Fibroblast of gingiva (primary cell): ENCODE data around the gene MAGEE1.

ENCODE experiments used
- DNase-seq: peaks from one replicate; pipeline ENCODE4 v3.0.0-alpha.2; 2011; ENCODE audit warnings: low read depth

The MAGEE1 gene

DNA sequence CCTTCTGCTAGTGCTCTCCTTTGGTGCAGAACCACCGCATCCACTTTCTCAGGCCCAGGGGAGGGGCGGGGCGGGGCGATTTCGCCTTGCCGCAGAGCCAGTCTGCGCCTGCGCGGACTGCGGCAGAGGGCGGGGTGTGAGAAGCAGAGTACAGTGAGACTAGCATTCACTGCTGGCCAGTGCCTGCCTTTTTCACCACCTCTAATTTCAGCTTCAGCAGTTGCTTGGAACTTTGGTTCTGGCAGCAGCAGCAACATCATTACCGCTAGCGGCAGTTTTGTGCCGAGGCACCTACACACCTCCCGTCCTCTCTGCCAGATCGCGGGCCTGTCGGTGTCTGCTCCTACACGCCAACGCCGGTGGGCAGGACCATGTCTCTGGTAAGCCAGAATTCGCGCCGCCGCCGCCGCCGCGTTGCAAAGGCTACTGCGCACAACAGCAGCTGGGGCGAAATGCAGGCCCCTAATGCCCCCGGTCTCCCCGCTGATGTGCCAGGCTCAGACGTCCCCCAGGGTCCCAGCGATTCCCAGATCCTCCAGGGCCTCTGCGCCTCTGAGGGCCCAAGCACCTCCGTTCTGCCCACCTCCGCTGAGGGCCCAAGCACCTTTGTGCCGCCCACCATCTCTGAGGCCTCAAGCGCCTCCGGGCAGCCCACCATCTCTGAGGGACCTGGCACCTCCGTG is at the start of gene MAGEE1:
Gene MAGEE1, plus strand, starts transcription at position 151 of the 683 bp plus-strand sequence. Its CDS starts 221 bp downstream, at position 372.
- DNase-seq, result peak; percentile 13

GRCh38 chrX:76398970-76399369 is 28.5 kb upstream of the MAGEE1 start:
- DNase-seq, result no peak

GRCh38 chrX:76407795-76408194 is 19.7 kb upstream of the MAGEE1 start:
- DNase-seq, result no peak

GRCh38 chrX:76420237-76420636 is 7.3 kb upstream of the MAGEE1 start:
- no peak for DNase-seq

- DNase-seq, result no peak
These were observed 977 bp downstream of the MAGEE1 start for GRCh38 chrX:76428243-76429130.

- DNase-seq, result no peak
These were observed 5.7 kb downstream of the MAGEE1 start for GRCh38 chrX:76433219-76433618.

GRCh38 chrX:76434103-76434741 is 6.7 kb downstream of the MAGEE1 start:
- no peak for DNase-seq

- DNase-seq, result no peak
These were observed 11.7 kb downstream of the MAGEE1 start for GRCh38 chrX:76439188-76439587.

- DNase-seq, result no peak
These were observed 26.4 kb downstream of the MAGEE1 start for GRCh38 chrX:76453737-76454406.

- DNase-seq, result no peak
These were observed 27.0 kb downstream of the MAGEE1 start for GRCh38 chrX:76454456-76454927.

GRCh38 chrX:76477353-76477752 is 49.8 kb downstream of the MAGEE1 start:
- no peak for DNase-seq
